Activated CD4-positive, alpha-beta T cell treated with anti-CD3 and anti-CD28 coated beads, Interleukin-2, amount 50 U/mL, for 1 hour (primary cell): ENCODE measurements around the gene APOBEC4.

Source experiments
- DNase-seq: peaks from one replicate; pipeline ENCODE4 v3.0.0-alpha.2; 2020

The APOBEC4 gene

GRCh38 chr1:183674339-183674738 is 21.2 kb upstream of the APOBEC4 start:
- no peak for DNase-seq

- DNase-seq: no peak
Measured at GRCh38 chr1:183673605-183674323, 20.6 kb upstream of the APOBEC4 start.

- DNase-seq: no peak
Measured at GRCh38 chr1:183670169-183670568, 17.1 kb upstream of the APOBEC4 start.

DNA sequence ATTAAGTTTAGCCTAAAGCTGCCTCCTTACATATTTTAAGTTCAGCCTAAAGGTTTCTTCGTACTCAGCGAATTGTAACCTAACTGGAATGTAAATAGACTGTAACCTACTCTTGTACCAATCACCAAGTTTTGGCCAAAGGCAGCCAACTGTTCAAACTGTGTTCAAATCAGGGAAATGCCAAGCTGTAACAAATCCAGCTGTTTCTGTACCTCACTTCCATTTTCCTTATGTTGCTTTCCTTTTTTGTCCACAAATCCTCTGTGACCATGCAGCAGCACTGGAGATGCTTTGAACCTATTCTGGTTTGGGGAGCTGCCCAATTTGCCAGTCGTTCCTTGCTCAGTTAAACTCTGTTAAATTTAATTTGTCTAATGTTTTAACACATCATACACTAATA is 3.2 kb upstream of the APOBEC4 start:
- no peak for DNase-seq

DNA sequence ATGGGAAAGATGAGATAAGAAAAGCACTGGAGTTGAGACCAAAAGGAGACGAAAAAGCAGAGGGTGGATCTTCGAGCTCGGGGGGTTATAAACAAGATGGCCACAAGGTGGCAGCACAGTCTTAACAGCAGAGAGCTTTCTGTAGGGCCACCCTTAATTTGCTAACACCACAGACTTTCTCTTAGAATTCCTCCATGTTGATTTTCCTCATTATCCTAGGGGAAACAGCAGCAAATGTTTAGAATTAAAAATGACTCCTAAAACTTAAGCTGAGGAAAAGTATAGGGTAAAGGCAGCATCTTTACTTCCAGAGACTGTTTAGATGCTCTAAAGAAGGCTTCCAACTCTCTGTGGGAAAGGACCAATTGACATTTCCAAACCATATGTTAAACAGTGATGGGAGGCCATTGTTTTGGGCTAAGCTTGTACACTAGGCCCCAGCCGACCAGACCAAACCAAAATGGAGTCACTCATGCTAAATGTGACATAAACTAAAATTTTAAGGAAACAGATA is 2.5 kb upstream of the APOBEC4 start:
- peak; percentile 76 for DNase-seq

GRCh38 chr1:183654706-183655105 is 1.6 kb upstream of the APOBEC4 start:
- no peak for DNase-seq

GRCh38 chr1:183653876-183654451 is 848 bp upstream of the APOBEC4 start:
- no peak for DNase-seq

- no peak for DNase-seq
Measured at GRCh38 chr1:183653462-183653794, 312 bp upstream of the APOBEC4 start.

GRCh38 chr1:183652107-183652506 is 1.0 kb downstream of the APOBEC4 start:
- no peak for DNase-seq

- DNase-seq: no peak
Measured at GRCh38 chr1:183651612-183652011, 1.5 kb downstream of the APOBEC4 start.

GRCh38 chr1:183648042-183648441 is 5.1 kb downstream of the APOBEC4 start:
- no peak for DNase-seq

DNA sequence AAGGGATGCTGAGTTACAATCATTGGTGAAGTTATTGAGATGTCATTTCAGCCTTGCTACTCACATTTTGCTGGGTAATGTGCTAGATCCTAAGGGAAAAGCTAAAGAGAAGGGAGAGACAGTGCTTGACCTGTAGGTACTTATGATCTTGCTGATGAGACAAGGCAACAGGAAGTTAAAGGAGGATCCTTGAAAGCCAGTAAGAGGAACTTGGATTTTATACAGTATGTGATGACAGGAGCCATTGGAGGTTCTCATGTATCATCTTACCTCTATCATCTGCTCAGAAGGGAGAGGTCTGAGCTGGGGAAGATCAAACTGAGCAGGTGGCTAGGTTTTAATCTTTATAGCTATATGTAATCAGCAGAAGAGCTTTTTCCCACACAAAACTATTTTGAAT is 6.3 kb downstream of the APOBEC4 start:
- DNase-seq: no peak

- no peak for DNase-seq
Measured at GRCh38 chr1:183645531-183645930, 7.6 kb downstream of the APOBEC4 start.

- DNase-seq: no peak
Measured at GRCh38 chr1:183642166-183642565, 10.9 kb downstream of the APOBEC4 start.

DNA sequence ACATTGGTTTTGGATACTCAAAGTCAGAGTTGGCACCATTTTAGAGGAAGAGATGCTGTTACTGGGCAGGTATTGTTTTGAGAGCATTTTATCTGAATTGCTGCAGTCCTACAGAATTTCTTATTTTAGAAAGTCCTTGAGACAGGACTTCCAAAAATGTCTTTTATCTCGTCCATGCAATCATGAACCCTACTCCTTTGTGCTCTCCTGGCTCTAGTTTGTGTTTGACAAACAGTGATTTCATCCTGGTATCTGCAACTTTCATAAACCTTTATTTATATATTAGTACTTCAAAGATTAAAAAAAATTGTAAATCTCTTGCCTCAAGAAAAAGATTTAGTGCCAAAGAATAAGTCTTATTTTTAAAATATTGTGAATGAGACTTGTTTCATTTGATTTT is 12.9 kb downstream of the APOBEC4 start:
- DNase-seq: no peak

DNA sequence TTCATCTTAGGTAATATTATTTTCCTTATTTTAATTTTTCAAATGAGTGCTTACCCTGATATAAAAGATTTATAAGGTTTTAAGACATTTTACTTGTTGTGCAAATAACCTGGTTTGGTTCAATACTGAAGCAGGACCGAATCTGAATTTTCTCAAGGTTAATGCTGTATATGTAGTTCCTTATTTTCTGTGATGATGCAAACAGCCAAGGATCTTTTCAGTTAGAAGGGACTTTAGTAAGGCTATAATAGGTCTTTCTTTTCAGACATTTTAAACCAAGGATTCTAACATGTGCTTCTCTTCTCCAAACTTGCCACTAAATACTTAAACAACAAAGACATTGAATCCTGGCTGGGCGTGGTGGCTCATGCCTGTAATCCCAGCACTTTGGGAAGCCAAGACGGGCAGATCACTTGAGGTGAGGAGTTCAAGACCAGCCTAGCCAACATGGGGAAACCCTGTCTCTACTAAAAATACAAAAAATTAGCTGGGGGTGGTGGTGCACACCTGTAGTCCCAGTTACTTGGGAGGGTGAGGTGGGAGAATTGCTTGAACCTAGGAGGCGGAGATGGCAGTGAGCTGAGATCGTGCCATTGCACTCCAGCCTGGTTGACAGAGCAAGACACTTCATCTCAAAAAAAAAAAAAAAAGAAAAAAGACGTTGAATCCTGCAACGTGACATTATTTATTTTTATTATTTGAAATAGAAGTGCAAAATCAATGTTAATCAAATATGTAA is 14.3 kb downstream of the APOBEC4 start:
- no peak for DNase-seq

- no peak for DNase-seq
Measured at GRCh38 chr1:183636783-183637182, 16.3 kb downstream of the APOBEC4 start.

DNA sequence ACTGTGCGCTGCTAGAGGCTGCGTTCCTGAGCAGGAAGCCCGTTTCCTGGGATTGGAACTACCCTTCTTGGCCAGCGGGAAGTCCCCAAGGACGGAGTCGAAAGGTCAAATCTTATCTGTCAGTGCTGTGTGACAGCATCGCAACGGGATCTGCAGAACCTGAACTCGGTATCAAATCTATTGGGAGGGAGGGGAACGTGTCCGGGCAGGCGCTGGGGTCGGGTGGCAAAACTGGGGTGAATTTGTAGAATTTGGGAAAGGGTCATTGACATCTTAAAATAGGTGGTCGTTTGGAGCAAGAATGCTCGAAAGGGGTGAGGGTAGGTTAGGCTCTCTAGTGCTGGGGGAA is 16.8 kb downstream of the APOBEC4 start:
- DNase-seq: no peak

DNA sequence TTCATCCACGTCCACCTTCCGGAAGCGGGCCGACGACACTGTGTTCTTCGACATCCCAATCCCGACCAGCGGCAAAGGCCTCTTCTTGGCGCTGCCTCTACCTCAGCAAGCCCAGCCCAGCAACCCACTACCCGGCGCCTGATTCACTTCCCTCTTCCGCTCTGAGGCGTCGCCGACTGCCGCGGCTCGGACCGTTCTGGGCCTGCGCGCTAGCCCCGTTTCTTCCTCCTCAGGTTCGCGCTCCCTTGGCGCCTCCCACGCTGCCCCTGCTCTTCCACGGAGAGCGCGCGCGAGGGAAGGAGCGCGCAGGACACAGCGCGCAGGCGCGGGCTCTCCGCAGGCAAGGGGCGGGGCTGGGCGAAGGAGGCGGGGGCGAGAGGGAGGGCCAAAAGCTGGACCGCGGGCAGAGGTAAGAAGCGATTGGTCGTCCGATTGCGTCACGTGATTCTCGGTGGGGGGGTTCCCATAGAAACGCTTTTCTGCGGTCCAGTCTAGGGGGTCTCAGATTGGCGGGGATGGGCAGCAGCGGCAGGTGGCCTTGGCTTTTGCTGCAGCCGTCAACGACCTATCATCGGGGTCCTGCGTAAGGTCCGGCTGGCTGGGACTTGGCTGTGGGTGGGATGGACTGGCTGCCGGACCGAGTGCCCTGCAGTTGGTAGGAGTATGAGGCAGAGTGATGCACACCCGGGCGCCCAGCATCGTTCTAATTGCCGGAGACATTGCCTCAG is 17.3 kb downstream of the APOBEC4 start, which contains the start of gene ARPC5:
ARPC5 (minus strand) TSS at position 178 of the 728 bp plus-strand sequence; CDS start at position 54, 124 bp downstream.
- DNase-seq: peak; percentile 94

GRCh38 chr1:183635099-183635605 is 18.0 kb downstream of the APOBEC4 start:
- DNase-seq: no peak

DNA sequence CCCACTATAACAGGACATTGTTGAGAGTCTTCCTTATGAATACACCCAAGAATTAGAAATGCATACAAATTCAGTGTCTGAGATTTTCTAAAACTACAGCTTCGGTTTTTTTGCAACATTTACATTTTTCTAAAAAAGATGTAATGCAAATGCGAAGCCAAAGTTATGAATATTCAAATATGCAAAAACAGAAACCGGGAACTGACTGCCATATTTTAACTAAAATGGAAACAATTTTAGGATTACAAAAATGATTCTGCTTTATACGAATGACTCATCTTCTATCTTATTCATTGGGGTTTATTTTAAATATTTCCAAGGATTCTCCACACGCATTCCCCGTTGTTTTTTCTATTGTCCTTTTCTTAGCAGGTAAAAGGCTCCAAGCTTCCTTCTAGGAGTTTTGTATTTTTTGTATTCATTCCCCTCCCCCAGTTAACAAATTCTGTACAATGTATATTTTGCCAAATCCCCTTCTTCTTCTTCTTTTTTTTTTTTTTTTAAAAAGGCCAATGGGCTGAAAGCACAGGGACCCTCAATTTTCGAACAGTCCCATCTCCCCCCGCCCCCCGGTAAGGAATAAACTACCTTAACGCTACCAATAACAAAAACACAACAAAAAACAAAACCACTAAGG is 18.6 kb downstream of the APOBEC4 start:
- DNase-seq: no peak

DNA sequence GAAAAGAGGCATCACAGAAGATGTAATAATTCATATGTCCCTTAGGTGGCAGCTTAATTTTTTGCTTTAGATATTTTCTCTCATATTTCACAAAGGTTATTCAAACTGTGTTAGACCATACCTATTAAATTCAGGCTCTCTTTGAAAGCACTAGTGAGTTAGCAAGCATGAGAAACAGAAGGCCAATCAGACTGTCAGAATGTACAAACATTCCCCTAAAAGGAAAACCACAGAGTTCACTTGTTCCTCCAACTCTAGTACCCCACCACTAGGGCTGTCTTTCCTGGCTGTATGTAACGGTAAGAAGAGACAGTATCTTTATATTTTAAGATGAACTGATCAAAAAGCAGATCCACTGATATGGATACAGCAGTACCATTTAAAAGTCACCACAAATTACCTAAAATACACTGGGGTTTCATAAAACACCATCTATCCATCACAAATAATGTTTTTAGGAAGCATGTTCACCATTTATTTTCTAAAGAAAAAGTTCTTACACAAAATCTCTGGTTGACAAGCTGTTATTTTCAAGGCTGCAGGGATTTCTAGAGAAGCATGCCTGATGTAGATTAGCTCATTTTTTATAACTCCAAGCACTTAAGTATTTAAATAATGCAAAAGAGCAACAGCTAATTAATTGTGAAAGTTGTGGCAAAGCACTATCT is 19.3 kb downstream of the APOBEC4 start:
- no peak for DNase-seq
